IMR-90 (cell line): ENCODE results near the gene FNDC7. TPM values are rescaled to one million over a fixed set of nuclear protein-coding genes. Genes with fewer than 3 reads are reported as not detected.

Experiments
- ATAC-seq: fragments of 200-7000 bp; cut with Tn5 transposase; 2 replicates; pipeline ENCODE4 v1.9.1; 2020; ENCODE audit warnings: low read depth, mild to moderate bottlenecking, moderate library complexity
- BruUV-seq: library from RNA; stranded (reverse); fragments of 400-500 nt; replicated peaks from 2 replicates; lab custom pipeline; 2021; lab: Mats Ljungman, UMichigan
- CTCF ChIA-PET: fragments of 300-600 bp; formaldehyde crosslinking; extraction: SDS; loops from one replicate; lab custom pipeline; 2021; ENCODE audit warnings: antibody characterized with exemption; lab: Yijun Ruan, JAX
- POLR2A ChIA-PET: fragments of 300-600 bp; sonication (Branson Sonifier 250); formaldehyde crosslinking; loops from one replicate; lab custom pipeline; 2022; ENCODE audit warnings: antibody characterized with exemption; ENCODE audit not compliant: unreplicated experiment; lab: Charles Lee
- DNase-seq: peaks from one replicate; pipeline ENCODE4 v3.0.0; 2013
- H2AFZ ChIP-seq: replicated peaks from 2 replicates; pipeline ENCODE3; 2013; ENCODE audit warnings: low read length, mild to moderate bottlenecking; ENCODE audit not compliant: poor library complexity
- H2AK5ac ChIP-seq: 2 replicates; pipeline ENCODE4 v1.6.1; 2013; ENCODE audit warnings: low read depth, low read length, inconsistent platforms
- H2AK9ac ChIP-seq: replicated peaks from 2 replicates; pipeline ENCODE3; 2013; ENCODE audit warnings: mild to moderate bottlenecking, low read depth, low read length, moderate library complexity; ENCODE audit not compliant: poor library complexity
- H2BK120ac ChIP-seq: 2 replicates; pipeline ENCODE4 v1.6.1; 2013; ENCODE audit warnings: low read depth, low read length, inconsistent platforms
- H2BK15ac ChIP-seq: 3 replicates; pipeline ENCODE4 v1.6.1; 2013; ENCODE audit warnings: low read depth, low read length, inconsistent platforms
- H2BK20ac ChIP-seq: 2 replicates; pipeline ENCODE4 v1.6.1; 2013; ENCODE audit warnings: low read depth, mild to moderate bottlenecking, inconsistent platforms, low read length, moderate library complexity
- H2BK5ac ChIP-seq: 2 replicates; pipeline ENCODE4 v1.6.1; 2013; ENCODE audit warnings: mild to moderate bottlenecking, low read depth, low read length, inconsistent platforms; ENCODE audit not compliant: poor library complexity, severe bottlenecking
- H3K14ac ChIP-seq: replicated peaks from 2 replicates; pipeline ENCODE4 v1.6.1; 2013; ENCODE audit warnings: low read depth, low read length, inconsistent platforms
- H3K18ac ChIP-seq: 2 replicates; pipeline ENCODE4 v1.6.1; 2013; ENCODE audit warnings: low read depth, low read length, control low read depth
- H3K23ac ChIP-seq: 2 replicates; pipeline ENCODE4 v1.6.1; 2013; ENCODE audit warnings: low read depth, low read length, inconsistent platforms
- H3K27ac ChIP-seq: 2 replicates; pipeline ENCODE4 v1.5.1; 2013; ENCODE audit warnings: mild to moderate bottlenecking, control low read depth, low read length; ENCODE audit not compliant: insufficient read depth
- H3K27me3 ChIP-seq: 2 replicates; pipeline ENCODE4 v1.6.1; 2013; ENCODE audit warnings: low read length; ENCODE audit not compliant: control insufficient read depth, insufficient read depth
- H3K36me3 ChIP-seq: 2 replicates; pipeline ENCODE4 v1.6.1; 2013; ENCODE audit warnings: low read length, mixed read lengths; ENCODE audit not compliant: control insufficient read depth, insufficient read depth
- H3K4ac ChIP-seq: 2 replicates; pipeline ENCODE4 v1.6.1; 2013; ENCODE audit warnings: low read depth, low read length, inconsistent platforms
- H3K4me1 ChIP-seq: 2 replicates; pipeline ENCODE4 v1.6.1; 2013; ENCODE audit warnings: low read length, mixed read lengths; ENCODE audit not compliant: control insufficient read depth, insufficient read depth
- H3K4me2 ChIP-seq: 2 replicates; pipeline ENCODE4 v1.6.1; 2013; ENCODE audit warnings: low read depth, mild to moderate bottlenecking, control low read depth, low read length, moderate library complexity
- H3K4me3 ChIP-seq: 2 replicates; pipeline ENCODE4 v1.5.1; 2013; ENCODE audit warnings: low read depth, mild to moderate bottlenecking, control low read depth, low read length, moderate library complexity; ENCODE audit not compliant: insufficient read depth
- H3K56ac ChIP-seq: 2 replicates; pipeline ENCODE4 v1.6.1; 2013; ENCODE audit warnings: low read length, inconsistent platforms; ENCODE audit not compliant: insufficient read depth; ENCODE audit errors: extremely low read depth
- H3K79me1 ChIP-seq, 2 experiments: 2 replicates each; pipeline ENCODE4 v1.6.1; 2013; ENCODE audit warnings: low read length in 2 of 2, inconsistent platforms in 1 of 2, low read depth in 1 of 2
- H3K9ac ChIP-seq: 2 replicates; pipeline ENCODE4 v1.6.1; 2013; ENCODE audit warnings: low read depth, low read length, control low read depth
- H3K9me1 ChIP-seq: 2 replicates; pipeline ENCODE4 v1.6.1; 2013; ENCODE audit warnings: low read length, inconsistent platforms; ENCODE audit not compliant: insufficient read depth
- H3K9me3 ChIP-seq: 2 replicates; pipeline ENCODE4 v1.6.1; 2013; ENCODE audit warnings: low read length; ENCODE audit not compliant: control insufficient read depth, insufficient read depth
- H4K20me1 ChIP-seq: 2 replicates; pipeline ENCODE4 v1.6.1; 2013; ENCODE audit warnings: low read length, inconsistent platforms; ENCODE audit not compliant: insufficient read depth
- H4K5ac ChIP-seq: 2 replicates; pipeline ENCODE4 v1.6.1; 2013; ENCODE audit warnings: mild to moderate bottlenecking, low read depth, low read length, control low read depth
- H4K8ac ChIP-seq, 2 experiments: 2 replicates each; pipeline ENCODE4 v1.6.1; 2013; ENCODE audit warnings: low read depth in 2 of 2, low read length in 2 of 2, control low read depth in 1 of 2, inconsistent platforms in 1 of 2
- H4K91ac ChIP-seq: 2 replicates; pipeline ENCODE4 v1.6.1; 2013; ENCODE audit warnings: low read depth, low read length, inconsistent platforms; ENCODE audit not compliant: insufficient read depth
- CHD1 ChIP-seq: IDR thresholded peaks from 2 replicates; pipeline ENCODE4 v1.6.1; 2012; ENCODE audit warnings: low read depth, low read length, improper control_type of control experiment
- CTCF ChIP-seq: conservative IDR thresholded peaks from 2 replicates; pipeline ENCODE4 v1.5.1; 2012; ENCODE audit warnings: mild to moderate bottlenecking, low read depth, low read length, improper control_type of control experiment
- FOS ChIP-seq: fragments of 150-350 bp; IDR thresholded peaks from 2 replicates; pipeline ENCODE4 v1.6.1; 2016; ENCODE audit warnings: low read depth, low read length
- MAFK ChIP-seq: IDR thresholded peaks from 2 replicates; pipeline ENCODE4 v1.6.1; 2012; ENCODE audit warnings: low read depth, low read length, improper control_type of control experiment
- MAZ ChIP-seq: IDR thresholded peaks from 2 replicates; pipeline ENCODE4 v1.6.1; 2012; ENCODE audit warnings: low read depth, mild to moderate bottlenecking, low read length, improper control_type of control experiment, moderate library complexity, borderline replicate concordance
- NFE2L2 ChIP-seq: fragments of 150-350 bp; IDR thresholded peaks from 2 replicates; pipeline ENCODE4 v1.6.1; 2016; ENCODE audit warnings: low read depth, mild to moderate bottlenecking, low read length
- RAD21 ChIP-seq: IDR thresholded peaks from 2 replicates; pipeline ENCODE4 v1.6.1; 2012; ENCODE audit warnings: low read length, improper control_type of control experiment
- RCOR1 ChIP-seq: IDR thresholded peaks from 2 replicates; pipeline ENCODE4 v1.6.1; 2012; ENCODE audit warnings: mild to moderate bottlenecking, low read length, improper control_type of control experiment; ENCODE audit not compliant: insufficient replicate concordance
- RFX5 ChIP-seq: IDR thresholded peaks from 2 replicates; pipeline ENCODE4 v1.8.0; 2012; ENCODE audit warnings: low read depth, mild to moderate bottlenecking, low read length, moderate library complexity
- USF2 ChIP-seq: fragments of 150-350 bp; IDR thresholded peaks from 2 replicates; pipeline ENCODE4 v1.6.1; 2017; ENCODE audit warnings: mild to moderate bottlenecking, antibody characterized with exemption, low read length, low read depth
- WGBS, 2 experiments: methylation state at CpG; one replicate each; pipeline versions ENCODE4 v1.1.5 to v1.1.7; 2013; ENCODE audit warnings: missing lambda C conversion rate in 2 of 2; ENCODE audit not compliant: insufficient read length in 1 of 2; ENCODE audit errors: extremely low coverage in 2 of 2; 5-methylcytosine and 5-hydroxymethylcytosine counted together
- dilution Hi-C: fragments of 300-500 bp; cut with HindIII; formaldehyde crosslinking; loops from one replicate; pipeline ENCODE4 v1.14.3; 2018; ENCODE audit warnings: low sequenced_read_pairs; ENCODE audit not compliant: unreplicated experiment
- in situ Hi-C: fragments of 300-500 bp; cut with MboI; formaldehyde crosslinking; loops from 3 replicates; pipeline ENCODE4 v1.14.3; 2019; ENCODE audit warnings: low sequenced_read_pairs, inconsistent platforms, mixed read lengths
- intact Hi-C: fragments of 100-400 bp; cut with micrococcal nuclease; formaldehyde crosslinking; loops from 2 replicates; pipeline ENCODE4 v1.10.0; 2022
- polyA plus RNA-seq, 3 experiments: library from polyadenylated mRNA; depleted of rRNA; stranded (reverse); fragments of >200 nt; gene quantifications; 2 replicates each; pipeline ENCODE4 v1.2.3, GENCODE V29; 2012; ENCODE audit warnings: low replicate concordance in 1 of 3
- total RNA-seq: library from RNA; depleted of rRNA; stranded (reverse); fragments of >200 nt; gene quantifications from 2 replicates; pipeline ENCODE4 v1.2.3, GENCODE V29; 2012

The FNDC7 gene
- total and polyA plus RNA-seq, 2 of the 4 experiments (the other 2 are of a cell fraction) = not detected

GRCh38 chr1:108685529-108685928 is 27.2 kb upstream of the FNDC7 start:
- Histone ChIP-seq H3K27ac (no peak overlapping the region), H3K4me1 (no peaks in the 10 kb centered on the region), H3K18ac (no peak overlapping the region), H2AK9ac (no peak overlapping the region), H3K9me3 (no peaks in the 10 kb centered on the region), H3K4ac (no peak overlapping the region), H3K4me2 (no peak overlapping the region), H2AFZ (no peak overlapping the region), H2BK20ac (no peak overlapping the region), H2BK15ac (no peak overlapping the region), H2AK5ac (no peak overlapping the region), H4K20me1 (no peaks in the 10 kb centered on the region), H3K27me3 (0 out of 2 replicates have a peak, but pooled peaks cover 3% of the 10 kb centered on the region), H3K4me3 (no peak overlapping the region), H3K14ac (no peak overlapping the region), H2BK5ac (no peak overlapping the region), H4K5ac (no peak overlapping the region), H3K9me1 (no peaks in the 10 kb centered on the region), H3K56ac (no peak overlapping the region), H4K8ac (no peak overlapping the region), H3K36me3 (no peaks in the 10 kb centered on the region), H3K9ac (no peak overlapping the region), H4K91ac (no peak overlapping the region), H3K79me1 (no peaks in the 10 kb centered on the region), H2BK120ac (no peak overlapping the region), H3K23ac (no peak overlapping the region)
- 100% methylated on average over 1 of the region's 1 CpG; no CpG with 5 or more reads in 1 of the 2 experiments for WGBS, 2 experiments
- in situ Hi-C loops = no loop called here
- no peak for DNase-seq
- ChIA-PET CTCF (no interaction called here), POLR2A (no interaction called here)
- no peak for ATAC-seq
- no peak for TF ChIP-seq USF2
- no peak for TF ChIP-seq RAD21
- TF ChIP-seq MAFK = no peak
- TF ChIP-seq NFE2L2 = no peak
- TF ChIP-seq MAZ = no peak
- no peak for TF ChIP-seq RCOR1
- TF ChIP-seq RFX5 = no peak
- TF ChIP-seq FOS = no peak
- no peak for TF ChIP-seq CTCF
- no peak for TF ChIP-seq CHD1
- intact Hi-C loops = loop anchor here (2.0 kb wide), 1 partner anchor 25 kb away; the partner anchor contains the start of gene HENMT1
- dilution Hi-C loops = no loop called here
- no TSS peak for BruUV-seq
